NCI-H1092 (cell line): Measurements from ENCODE around the gene BNC2.

Source experiments
- DNase-seq: peaks from one replicate; lab custom pipeline; 2025; lab: John Stamatoyannopoulos, UW

Gene BNC2

DNA sequence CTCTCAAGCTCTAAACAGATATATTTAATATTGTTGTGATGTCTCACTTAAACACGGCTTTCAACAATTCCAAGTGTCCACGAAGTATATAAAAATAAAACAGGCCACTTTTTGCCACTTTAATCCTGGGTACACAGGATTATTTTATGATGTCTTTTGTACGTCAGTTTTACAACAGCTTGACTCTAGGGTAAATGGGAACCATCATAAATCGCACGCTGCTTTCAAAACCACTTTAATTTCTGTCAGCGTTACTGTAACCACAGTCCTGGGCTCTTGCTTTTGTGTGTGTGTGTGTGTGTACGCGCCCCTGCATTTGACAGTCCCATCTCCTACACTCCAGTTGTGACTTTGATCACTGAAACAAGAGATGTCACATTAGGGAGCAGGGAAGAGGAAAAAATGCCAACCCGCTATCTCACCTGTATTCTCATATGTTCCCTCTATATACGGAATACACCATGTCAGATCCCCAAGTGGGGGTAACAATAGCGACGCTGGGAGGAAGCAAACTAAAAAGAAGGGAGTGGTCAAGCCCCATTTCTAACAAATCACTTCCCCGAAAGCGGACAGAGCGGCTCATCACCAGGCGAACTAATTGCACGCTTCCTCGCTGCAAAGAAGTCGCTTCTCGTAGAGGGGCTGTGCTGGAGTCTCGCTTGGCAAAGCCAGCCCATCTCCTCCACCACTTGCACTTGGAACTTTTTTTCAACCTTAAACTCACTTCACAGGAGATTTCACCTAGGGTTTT lies 1.2 kb downstream of the BNC2 start:
- no peak for DNase-seq

DNA sequence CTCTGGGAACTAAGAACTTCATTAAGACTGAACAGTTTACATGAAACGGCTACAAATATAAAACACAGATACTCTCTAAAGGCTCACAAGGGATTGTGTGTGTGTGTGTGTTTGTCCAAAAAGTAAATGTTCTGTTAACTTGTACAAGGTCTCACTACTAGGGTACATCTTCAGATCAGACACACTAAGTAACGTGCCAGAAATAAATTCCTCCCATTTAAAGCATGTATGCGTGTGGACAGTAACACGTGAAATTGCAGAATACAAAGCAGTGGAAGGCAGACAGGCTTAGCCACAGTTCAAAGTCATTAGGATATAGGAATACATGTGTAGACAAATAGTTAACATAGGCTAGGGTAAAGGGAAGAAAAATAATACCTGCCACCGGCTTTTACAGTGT lies 1.8 kb downstream of the BNC2 start:
- no peak for DNase-seq

DNA sequence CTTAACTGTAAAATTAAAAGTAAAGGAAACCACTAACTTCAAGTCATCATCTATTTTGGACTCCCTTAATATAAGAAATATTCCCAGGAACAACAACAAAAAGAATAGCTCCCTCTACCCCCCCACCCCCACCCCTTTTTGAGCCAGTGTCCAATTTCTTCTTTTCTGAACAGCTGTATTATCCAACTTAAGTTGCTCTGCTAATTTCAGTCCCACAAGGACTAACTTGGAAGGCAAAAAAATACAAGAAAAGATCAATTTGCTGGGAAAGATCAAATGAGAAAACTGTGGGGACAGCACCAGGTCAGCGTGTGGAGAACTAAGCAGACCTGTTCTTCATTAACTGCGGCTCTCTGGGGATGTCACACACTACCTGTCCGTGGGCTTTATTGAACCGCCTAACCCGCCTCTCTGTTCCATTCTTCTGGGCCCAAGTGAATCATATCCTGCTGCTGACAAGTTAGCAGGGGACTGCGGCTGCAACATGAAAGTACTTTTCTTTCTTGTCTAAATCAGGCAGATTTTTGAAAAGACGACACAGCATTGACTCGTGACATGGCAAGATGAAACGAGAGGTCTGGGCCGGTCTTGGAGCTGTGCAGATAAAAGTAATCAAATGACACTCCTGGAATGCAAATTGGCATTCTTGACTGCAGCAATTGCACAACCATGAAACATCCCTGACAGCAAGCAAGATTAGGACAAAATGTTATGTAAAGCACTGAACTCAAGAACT lies 2.7 kb downstream of the BNC2 start:
- no peak for DNase-seq

DNA sequence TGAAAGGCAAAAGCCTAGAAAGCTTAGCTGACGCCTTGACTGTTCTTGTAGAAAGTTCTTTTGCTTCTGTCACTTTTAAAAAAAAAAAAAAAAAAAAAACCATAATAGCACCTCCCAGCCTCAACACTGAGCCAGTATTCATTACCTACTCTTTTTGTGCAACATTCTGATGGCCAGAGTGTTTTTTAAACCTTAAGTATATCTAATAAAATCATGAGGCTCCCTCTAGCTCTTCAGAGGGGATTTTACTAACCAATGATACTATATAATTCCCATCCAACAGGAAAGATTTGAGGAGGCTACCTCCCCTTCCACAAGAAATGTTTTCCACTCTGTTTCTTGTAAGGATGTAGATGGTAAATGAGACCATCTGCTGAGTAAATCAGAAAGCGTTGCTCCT lies 3.9 kb downstream of the BNC2 start:
- no peak for DNase-seq

DNA sequence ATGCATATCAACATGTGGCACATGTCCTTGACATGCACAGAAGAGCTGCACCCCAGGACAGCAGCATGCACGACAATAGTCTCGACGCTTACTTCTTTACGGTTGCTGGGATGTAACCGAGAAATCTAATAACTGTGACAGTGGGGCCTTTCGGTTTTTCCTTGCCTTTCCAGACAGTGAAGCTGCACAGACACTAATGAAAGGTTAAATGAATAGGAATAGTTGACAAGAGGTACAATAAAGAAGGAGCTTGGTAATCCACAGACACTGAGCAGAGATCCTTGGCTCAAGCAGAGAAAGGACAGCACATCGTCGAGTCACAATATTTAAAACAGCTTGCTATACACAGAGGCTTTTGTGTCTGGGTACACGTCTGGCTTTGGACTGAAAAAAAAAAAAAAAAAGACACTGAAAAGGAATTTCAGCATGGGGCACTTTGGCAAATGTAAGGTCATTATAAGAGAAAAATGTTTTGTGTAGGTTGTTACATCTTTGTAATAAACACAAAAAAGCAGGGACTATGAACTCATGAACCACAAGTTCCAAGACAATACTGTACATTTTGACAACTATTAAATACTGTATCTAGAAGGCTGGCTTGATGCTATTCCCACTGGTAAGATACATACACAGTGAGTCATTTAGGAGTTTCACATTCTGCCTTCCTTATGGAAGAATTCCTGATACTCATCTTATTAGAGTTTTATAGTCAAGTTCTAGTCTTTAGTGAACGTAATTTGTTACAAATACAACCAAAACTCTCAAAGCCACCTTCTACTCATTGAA lies 5.6 kb downstream of the BNC2 start:
- no peak for DNase-seq

DNA sequence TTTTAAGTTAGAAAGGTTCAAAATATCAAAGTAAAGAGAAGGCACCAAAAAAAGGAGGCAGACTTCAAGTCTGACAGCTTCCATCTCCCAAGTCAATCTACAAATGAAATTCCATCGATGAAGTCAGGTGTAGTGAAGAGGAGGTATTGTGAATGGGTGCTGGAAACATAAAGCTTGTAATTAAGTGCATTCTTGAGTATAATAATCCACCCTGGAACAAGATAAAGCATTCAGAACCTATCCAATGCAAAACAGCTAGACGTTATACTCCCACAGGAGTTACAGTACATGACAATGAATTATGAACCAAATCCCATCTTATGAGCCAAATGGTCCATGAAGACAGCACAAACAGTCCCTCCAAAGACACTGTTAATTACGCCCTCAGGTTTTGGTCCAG lies 22.3 kb downstream of the BNC2 start:
- DNase-seq: no peak

DNA sequence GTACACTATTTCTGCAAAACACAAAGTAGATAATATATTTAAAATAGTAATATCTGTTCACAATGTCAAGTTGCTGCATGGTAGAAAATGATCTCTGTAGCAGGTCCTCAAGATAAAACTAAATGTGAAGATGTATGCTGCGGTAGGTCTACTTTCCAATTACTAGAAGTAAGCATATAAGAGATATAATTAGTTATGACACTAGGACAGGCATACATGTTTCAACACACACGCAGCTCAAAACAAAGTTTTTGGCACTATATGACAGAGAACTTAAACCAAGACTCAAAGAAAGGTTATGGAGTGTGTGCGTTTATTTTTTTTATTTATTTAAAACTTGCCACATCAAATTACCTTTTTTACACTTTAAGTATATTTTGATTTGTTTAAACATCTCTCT lies 23.5 kb downstream of the BNC2 start:
- no peak for DNase-seq

DNA sequence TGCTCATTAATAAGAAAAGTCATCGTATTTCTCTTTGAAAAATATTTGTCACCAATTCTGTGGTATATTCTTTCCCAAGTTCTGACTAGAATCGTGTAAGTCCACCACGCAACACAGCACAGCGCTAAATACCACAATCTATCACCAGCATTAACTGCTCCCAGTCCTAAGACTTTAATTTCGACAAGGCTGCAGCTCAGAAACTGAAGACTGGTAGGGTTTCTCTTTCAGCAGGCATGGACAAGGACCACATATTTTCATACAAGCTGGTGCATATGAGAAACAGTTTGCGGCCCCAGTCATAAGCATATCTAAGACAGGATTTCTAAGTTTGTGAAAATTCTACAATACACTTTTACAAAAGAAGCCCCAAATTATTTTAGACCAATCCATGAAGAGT lies 24.1 kb downstream of the BNC2 start:
- DNase-seq: no peak

DNA sequence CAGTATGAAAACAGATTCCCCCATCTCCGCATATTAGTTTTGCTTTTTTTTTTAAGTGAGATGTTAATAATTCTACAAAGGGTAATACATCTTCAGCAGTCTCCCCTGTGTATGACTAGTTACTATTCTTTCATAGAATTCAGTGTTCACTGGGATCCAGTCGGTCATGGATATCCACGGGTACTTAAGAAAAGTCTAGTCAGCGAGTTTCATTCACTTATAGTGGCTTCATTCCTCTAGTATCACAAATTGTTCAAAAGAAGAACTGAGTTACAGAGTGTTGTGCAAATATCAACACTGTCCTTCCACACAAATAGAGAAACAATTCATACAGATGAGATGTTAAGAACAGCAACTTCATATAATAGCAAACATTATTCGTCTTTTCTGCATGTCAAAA lies 35.7 kb downstream of the BNC2 start:
- no peak for DNase-seq

DNA sequence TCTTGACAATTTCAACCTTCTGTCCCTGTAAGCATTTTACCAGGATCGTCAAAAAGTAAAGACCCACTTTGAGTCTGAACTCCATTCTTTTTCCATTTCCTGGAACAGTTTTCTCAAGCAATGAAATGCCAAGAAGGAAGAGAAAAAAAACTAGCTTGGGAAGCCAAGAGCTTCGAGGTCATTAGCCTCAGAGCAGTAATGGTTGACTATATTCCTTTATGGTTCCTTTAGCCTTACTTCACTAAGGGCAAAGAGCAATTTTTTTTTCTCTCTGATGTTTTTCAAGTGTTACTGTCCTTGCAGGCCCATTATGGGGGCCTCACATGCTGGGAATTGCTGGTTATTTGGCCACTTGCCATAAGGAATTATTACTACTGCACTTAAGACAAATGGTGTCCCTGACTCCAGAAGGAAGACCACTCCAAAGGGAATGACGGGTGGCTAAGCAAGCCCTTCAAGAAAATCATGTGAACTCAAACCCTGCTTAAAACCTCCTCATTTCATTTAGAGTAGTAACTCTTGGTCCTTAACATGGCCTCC lies 37.1 kb downstream of the BNC2 start:
- no peak for DNase-seq

DNA sequence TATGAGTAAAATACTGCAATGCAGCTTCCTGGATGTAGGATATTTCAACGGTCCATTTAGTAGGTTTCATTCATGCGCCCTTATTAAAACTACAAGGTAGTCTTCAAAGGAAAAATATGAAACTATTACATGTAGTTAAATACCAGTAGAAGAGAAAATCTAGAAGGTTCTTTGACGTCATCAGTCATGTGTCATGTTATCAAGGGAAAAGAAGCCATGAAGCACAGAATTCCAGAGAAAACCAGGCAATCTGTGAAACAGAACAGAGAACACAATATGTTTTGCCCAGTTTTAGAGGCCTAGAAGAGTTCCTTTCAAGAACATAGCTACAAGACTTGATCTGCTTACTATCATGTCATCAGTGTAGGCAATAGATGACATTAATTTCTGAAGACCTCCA lies 38.4 kb downstream of the BNC2 start:
- no peak for DNase-seq

DNA sequence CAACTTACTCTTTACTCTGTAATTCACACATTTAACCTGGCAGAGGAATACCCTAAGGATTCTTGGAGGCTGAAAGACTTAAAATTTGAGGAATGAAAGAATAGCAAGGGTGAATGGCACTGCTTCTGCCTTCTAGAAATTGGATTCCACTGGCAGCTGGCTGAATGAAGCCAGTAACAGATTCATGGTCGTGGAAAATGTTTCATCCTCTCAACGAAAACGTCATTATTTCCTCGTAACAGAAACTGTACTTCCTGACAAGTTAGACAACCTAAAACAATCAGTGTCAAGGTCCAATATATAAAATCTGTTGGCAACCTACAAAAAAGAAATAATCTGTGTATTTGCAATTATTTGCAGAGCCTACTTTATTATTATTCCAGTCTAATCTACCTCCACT lies 39.7 kb downstream of the BNC2 start:
- no peak for DNase-seq

DNA sequence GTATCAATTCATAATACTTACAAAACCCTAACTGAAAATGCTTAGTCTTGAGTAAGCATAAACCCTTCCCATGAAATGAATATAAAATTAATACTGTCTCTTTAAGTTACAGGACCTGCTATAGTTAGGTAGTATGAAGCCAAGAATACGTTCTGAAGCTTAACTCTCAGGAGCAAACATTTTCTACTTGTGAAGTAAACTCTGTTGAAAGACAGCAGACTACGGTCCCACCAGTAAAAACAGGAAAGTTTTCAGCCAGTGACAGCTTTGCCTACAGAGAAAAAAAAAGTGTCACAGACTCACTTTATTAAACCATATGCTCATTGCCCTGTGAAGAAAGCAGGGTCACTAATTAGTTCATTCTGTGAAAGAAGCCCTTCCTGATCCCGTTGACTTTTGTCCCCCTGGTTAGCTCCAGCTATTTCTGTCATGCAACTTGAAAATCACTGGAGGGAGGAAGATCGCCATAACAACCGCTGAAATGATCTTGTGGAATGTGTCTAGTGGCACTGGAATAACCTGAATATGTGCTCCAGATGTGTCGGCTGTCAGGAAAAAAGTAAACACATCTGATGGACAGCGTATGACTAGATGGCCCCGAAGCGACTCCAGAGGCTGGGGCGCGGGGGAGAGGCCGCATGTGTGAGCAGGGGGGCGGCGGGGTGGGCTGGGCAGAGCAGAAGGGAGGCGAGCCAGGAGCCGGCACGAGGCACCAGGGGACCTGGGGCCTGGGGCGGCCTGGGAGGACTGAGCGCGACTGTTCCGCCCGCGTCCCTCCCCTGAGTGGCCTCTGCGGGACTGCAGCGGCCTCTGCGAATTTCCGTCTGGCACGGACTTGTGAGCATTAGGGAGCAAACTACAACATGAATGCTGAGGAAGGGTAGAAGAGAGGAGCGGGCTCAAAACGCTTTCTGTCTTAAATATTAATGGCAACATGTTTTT lies 41.9 kb downstream of the BNC2 start:
- DNase-seq: no peak

DNA sequence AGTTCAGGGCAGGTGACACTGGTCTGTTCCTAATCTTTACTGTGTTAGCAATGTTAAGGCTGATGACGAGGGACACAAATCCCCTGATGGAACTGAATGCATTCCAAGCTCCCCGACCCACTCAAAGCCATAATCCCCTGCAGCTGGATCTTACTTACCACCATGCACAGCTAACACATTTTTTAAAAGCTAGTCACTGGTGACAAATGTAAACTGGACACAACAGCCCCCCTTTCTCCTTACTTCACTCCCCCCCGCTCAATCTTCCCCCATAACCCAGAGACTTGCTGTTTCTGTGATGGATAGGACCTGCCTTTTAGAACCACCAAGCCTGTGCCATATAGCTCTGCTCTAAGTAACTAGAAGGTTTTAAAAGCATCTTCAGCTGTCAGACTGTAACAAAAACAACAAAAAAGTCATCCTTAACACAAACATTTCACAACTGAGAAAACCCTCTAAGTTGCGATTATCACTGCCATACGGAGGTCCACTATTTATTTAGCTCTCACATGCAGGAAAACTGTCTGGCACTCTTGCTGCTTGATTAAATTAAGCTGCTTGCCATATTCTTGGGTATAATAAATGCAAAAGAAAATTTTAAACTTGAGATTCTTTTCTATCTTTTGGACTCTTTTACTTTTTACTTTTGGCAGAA lies 44.4 kb downstream of the BNC2 start:
- DNase-seq: no peak

DNA sequence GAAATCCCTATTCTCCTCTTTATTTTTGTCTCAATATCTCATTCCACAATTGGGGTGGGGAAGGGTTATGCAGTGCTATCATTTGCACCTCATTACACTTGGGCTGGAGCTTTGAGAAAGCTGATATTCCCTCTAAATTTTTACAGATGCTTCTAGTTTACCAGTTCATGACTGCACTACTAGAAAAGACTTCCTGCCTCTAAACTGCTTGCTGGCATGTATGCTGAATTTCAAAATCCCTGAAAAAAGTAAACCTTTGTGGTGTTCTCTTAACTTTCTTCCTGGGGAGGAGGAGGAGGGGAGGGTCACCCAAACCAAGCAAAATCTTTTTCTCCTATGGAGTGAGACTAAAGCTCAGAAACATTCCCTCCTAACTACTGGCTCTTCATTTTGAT lies 45.1 kb downstream of the BNC2 start:
- DNase-seq: no peak

DNA sequence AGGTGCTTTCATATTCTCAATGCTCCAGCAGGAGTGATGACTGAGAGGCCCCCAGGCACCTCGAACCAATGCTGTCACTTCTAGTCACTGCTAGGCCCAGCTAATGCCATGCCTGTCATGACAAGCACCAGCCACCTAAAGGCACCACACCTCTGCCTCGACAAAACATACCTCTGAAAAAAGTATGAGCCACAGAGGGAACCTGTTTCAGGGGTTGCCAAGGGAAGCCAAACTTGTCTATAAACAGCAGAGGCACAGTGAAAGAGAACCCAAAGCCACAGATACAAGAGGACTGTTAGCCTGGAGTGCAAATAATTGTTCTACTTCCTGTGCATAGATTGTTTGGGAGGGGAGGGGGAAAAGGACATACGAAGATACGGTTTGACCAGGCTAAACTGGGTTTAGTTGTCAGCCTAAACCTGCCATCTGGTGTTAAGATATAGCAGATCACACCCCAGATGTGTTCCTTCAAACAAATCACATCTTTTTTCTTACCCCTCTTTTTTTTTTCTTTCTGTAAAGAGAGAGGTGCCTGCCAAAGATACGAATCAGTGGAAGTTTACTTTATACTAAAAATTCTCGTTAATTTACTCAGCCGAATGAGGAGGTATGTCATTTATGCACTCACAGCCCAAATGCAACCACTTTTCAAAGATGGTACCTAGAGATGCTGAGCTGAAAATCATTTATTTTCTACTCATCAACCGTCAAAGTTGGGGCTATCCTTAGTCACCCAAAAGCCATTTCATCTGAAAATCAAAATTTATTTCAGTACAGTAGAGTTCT lies 45.7 kb downstream of the BNC2 start:
- peak; percentile 36 for DNase-seq

DNA sequence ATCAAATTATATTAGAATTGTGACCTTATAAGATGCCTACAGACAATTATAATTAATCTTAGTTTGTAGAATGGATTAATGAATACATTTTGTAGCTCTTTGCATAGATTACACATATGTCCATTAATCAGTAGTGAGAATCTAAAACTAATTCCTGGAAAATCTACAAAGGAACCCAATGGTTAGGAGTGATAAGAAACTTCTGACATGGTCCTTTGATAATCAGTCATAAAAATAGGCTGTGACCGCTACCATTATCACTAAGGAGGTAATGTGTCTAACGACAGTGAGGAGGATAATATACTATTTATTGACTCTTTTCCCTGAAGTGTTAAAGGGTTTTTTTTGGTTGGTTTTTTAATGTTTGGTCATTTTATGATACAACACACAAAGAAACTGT lies 46.6 kb downstream of the BNC2 start:
- DNase-seq: no peak

DNA sequence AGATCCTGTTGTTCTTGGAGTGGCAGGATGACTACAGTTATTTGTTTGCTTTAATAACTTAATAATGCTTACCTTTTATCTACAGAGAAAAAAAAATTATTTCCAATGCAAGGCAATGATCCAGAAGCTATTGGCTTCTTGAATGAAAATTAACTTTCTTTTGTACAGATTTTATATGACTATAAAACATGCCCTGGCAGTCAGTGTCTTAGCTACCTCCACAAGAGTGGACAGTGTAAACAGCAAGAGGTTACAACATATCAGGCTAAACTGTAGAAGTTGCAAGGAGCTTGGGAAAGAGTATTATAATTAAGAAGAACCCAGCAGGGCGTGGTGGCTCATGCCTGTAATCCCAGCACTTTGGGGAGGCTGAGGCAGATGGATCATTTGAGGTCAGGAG lies 49.1 kb downstream of the BNC2 start:
- no peak for DNase-seq

DNA sequence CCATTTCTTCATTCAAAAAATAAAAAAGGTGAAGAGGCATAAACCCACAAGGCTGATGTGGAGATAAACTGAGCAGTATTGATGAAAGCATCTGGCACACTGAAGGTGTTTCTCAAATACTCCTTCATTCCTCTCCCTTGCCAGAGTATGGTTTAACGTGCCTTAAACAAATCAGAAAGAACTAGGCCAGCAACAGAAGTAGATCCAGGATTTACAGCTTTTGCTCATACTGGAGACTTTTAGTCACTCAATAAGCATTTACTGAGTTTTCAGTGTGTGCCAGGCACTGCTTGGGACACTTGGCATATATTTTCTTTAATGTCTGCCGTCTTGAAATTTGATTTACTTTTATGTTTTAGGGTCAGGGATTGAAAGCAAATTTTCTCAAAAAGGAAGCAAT lies 53.0 kb downstream of the BNC2 start:
- no peak for DNase-seq

DNA sequence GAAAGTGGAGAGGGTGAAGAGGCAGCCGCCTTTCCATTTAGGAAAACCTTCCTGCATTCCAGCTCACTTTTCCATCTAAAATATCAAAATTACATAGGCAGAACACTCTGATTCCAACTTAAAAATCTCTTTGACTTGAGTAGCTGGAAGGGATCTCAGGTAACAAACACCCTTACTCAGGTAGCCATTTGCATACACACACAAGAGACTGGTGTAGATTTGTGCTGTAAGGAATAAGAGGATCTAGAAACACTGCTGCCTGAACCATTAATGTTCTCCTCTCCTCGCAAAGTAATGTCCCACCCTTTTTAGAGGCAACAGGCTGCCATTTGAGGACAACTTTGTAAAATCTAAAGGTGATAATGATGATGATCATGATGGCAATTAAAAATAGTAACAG lies 53.5 kb downstream of the BNC2 start:
- DNase-seq: no peak
